ENCODE measurements around the gene RIC8A. TPM values are rescaled to one million over a fixed set of nuclear protein-coding genes. Genes with fewer than 3 reads are reported as not detected.
"Not testable (repeated sequence)": the region's sequence is repeated elsewhere in the genome, so short reads cannot be mapped to it uniquely, and the experiment has no call there.

Gene RIC8A
- total and polyA plus RNA-seq, 2 donors from 2014 or later: 52.3 to 92.1 TPM

DNA sequence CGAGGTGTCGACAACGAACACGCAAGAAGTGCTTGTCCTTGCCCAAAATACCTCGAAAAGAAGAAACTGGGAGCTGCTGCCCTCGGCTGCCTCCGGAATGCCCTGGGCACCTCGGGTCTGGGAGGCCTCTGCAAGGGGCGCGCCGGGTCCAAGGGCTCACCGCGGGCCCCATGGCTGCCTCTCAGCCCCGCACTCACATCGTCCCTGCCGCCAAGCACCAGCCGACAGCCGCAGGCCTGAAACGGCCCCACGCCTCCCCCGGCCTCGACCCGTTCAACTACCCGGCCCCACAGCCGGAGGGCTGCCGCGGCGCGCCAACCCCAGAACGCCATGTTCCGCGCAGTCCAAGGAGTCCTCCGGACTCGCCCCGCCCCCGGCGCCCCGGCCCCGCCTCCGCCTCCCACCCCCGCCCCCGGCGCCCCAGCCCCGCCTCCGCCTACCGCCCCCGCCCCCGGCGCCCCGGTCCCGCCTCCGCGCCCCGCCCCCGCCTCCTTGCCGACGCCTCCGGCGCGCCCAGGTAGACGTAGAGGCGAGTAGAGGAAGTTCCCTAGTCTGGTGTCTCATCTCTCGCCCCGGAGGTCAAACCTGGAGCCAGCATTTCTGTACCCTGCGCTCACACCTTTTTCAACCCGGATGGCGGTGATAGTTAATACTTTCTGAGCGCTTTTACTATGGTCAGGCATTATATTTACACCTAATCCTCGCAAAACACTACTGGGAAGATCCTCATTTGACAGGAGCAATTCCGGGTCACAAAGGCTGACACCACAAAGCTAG is 28.7 kb downstream of the RIC8A start, which contains the start of gene SIRT3:
Gene SIRT3 (minus strand): TSS at position 346 of the 777 bp plus-strand sequence. CDS start 14 bp downstream, at position 332.
- peak within 1 kb of the TSS; percentile 97 to 99 (median 97) for H3K4me3 ChIP-seq (ENCODE audit: low read length in 3 of 3)
- peak within 1 kb of the TSS; percentile 90 to 98 for H3K27ac ChIP-seq (ENCODE audit: low read depth in 2 of 2, low read length in 2 of 2)
- TF ChIP-seq, protein P1, sequence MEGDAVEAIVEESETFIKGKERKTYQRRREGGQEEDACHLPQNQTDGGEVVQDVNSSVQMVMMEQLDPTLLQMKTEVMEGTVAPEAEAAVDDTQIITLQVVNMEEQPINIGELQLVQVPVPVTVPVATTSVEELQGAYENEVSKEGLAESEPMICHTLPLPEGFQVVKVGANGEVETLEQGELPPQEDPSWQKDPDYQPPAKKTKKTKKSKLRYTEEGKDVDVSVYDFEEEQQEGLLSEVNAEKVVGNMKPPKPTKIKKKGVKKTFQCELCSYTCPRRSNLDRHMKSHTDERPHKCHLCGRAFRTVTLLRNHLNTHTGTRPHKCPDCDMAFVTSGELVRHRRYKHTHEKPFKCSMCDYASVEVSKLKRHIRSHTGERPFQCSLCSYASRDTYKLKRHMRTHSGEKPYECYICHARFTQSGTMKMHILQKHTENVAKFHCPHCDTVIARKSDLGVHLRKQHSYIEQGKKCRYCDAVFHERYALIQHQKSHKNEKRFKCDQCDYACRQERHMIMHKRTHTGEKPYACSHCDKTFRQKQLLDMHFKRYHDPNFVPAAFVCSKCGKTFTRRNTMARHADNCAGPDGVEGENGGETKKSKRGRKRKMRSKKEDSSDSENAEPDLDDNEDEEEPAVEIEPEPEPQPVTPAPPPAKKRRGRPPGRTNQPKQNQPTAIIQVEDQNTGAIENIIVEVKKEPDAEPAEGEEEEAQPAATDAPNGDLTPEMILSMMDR (IDR thresholded peaks at IDR 0.05; ENCODE audit: borderline replicate concordance, extremely low read depth, insufficient read depth): no peak
- no peaks in the 10 kb centered on the region for H3K27me3 ChIP-seq (ENCODE audit: control insufficient read depth, insufficient read depth, low read length)
- no peaks in the 10 kb centered on the region for H3K36me3 ChIP-seq (ENCODE audit: control insufficient read depth in 2 of 3, insufficient read depth in 3 of 3, low read length in 3 of 3)
- peak; percentile 91 to 94 (median 93) for DNase-seq
- H3K9ac ChIP-seq (ENCODE audit: low read length in 3 of 3): peak within 1 kb of the TSS; percentile 71 to 97 (median 93)
- intact Hi-C loops (cut with DNase I): no loop called here
- H3K9me3 ChIP-seq (ENCODE audit: control insufficient read depth in 2 of 3, insufficient read depth in 1 of 3, low read length in 3 of 3): no peaks in the 10 kb centered on the region
- FAIRE-seq: no peak
- peaks cover 0 to 19% (median 12%) of the 10 kb centered on the region in 3 donors for H3K4me1 ChIP-seq (ENCODE audit: control insufficient read depth in 2 of 3, insufficient read depth in 2 of 3, low read depth in 1 of 3, low read length in 3 of 3)

- TF ChIP-seq, protein P1 (IDR thresholded peaks at IDR 0.05; ENCODE audit: borderline replicate concordance, extremely low read depth, insufficient read depth): no peak
- intact Hi-C loops (cut with DNase I): no loop called here
- no peaks in the 10 kb centered on the region for H3K9me3 ChIP-seq (ENCODE audit: control insufficient read depth in 2 of 3, insufficient read depth in 1 of 3, low read length in 3 of 3)
- peak within 1 kb of the TSS; percentile 97 to 99 (median 97) for H3K4me3 ChIP-seq (ENCODE audit: low read length in 3 of 3)
- peaks cover 0 to 19% (median 12%) of the 10 kb centered on the region in 3 donors for H3K4me1 ChIP-seq (ENCODE audit: control insufficient read depth in 2 of 3, insufficient read depth in 2 of 3, low read depth in 1 of 3, low read length in 3 of 3)
- no peaks in the 10 kb centered on the region for H3K36me3 ChIP-seq (ENCODE audit: control insufficient read depth in 2 of 3, insufficient read depth in 3 of 3, low read length in 3 of 3)
- H3K27ac ChIP-seq (ENCODE audit: low read depth in 2 of 2, low read length in 2 of 2): peak within 1 kb of the TSS; percentile 90 to 98
- DNase-seq (peak; percentile 89 to 96 (median 93)), FAIRE-seq (no peak)
- peak within 1 kb of the TSS; percentile 71 to 97 (median 93) for H3K9ac ChIP-seq (ENCODE audit: low read length in 3 of 3)
- no peaks in the 10 kb centered on the region for H3K27me3 ChIP-seq (ENCODE audit: control insufficient read depth, insufficient read depth, low read length)
Observed at GRCh38 chr11:236774-237767, 29.6 kb downstream of the RIC8A start, which contains the start of gene PSMD13. TSS of gene PSMD13 (plus strand) at chr11:236976. CDS start at chr11:237050, 74 bp downstream.

- H3K27ac ChIP-seq (ENCODE audit: low read depth in 2 of 2, low read length in 2 of 2); H3K9me3 ChIP-seq (ENCODE audit: control insufficient read depth in 2 of 3, insufficient read depth in 1 of 3, low read length in 3 of 3); intact Hi-C loops (cut with DNase I); FAIRE-seq; DNase-seq; H3K36me3 ChIP-seq (ENCODE audit: control insufficient read depth in 2 of 3, insufficient read depth in 3 of 3, low read length in 3 of 3); H3K27me3 ChIP-seq (ENCODE audit: control insufficient read depth, insufficient read depth, low read length); H3K9ac ChIP-seq (ENCODE audit: low read length in 3 of 3): not testable (repeated sequence)
- Histone ChIP-seq H3K4me3 (ENCODE audit: low read length in 3 of 3) (peak overlapping the region in 1 of 3 donors; percentile 99), H3K4me1 (ENCODE audit: control insufficient read depth in 2 of 3, insufficient read depth in 2 of 3, low read depth in 1 of 3, low read length in 3 of 3) (peaks cover 0 to 19% (median 12%) of the 10 kb centered on the region in 3 donors)
Observed at GRCh38 chr11:238346-238745, 30.8 kb downstream of the RIC8A start.

Measured in kidney (tissue), 14 donors.